ENCODE data around the gene RPL36. TPM values are rescaled to one million over a fixed set of nuclear protein-coding genes. Genes with fewer than 3 reads are reported as not detected.
"Not testable (repeated sequence)": the region's sequence is repeated elsewhere in the genome, so short reads cannot be mapped to it uniquely, and the experiment has no call there.

The RPL36 gene
- total RNA-seq, 1 donor from 2014 or later = 564 TPM

DNA sequence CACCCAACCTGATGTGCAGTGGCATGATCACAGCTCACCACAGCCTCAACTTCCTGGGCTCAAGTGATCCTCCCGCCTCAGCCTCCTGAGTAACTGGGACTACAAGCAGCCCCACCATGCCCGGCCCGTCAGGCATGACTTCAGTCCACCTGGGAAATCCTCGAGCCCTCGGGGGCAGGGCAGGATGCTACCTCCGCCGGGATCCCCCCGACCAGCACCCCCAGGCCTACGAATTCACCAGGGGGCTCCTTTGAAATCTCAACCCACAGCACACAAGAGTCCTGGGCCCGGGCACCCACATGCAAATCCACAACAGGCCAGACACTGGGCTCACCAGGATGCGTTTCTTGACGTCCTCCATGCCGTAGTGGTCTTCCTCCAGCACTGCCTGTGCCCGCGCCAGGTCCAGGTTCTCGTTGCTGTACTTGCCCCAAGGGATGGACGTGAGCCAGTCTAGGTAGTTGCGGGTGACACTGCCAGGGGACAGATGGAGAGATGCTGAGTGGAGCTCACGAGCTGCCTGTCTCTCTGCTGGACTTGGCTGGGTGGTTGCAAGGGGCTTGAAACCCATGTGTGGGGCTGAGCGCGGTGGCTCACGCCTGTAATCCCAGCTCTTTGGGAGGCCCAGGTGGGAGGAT, 10.5 kb downstream of the RPL36 start:
- ATAC-seq (no peak), DNase-seq (no peak)
- H3K27ac ChIP-seq = no peak overlapping the region
- peaks cover 74% of the 10 kb centered on the region for H3K36me3 ChIP-seq
- no peaks in the 10 kb centered on the region for H3K27me3 ChIP-seq
- intact Hi-C loops (cut with DNase I) = no loop called here
- TF ChIP-seq, protein P1, sequence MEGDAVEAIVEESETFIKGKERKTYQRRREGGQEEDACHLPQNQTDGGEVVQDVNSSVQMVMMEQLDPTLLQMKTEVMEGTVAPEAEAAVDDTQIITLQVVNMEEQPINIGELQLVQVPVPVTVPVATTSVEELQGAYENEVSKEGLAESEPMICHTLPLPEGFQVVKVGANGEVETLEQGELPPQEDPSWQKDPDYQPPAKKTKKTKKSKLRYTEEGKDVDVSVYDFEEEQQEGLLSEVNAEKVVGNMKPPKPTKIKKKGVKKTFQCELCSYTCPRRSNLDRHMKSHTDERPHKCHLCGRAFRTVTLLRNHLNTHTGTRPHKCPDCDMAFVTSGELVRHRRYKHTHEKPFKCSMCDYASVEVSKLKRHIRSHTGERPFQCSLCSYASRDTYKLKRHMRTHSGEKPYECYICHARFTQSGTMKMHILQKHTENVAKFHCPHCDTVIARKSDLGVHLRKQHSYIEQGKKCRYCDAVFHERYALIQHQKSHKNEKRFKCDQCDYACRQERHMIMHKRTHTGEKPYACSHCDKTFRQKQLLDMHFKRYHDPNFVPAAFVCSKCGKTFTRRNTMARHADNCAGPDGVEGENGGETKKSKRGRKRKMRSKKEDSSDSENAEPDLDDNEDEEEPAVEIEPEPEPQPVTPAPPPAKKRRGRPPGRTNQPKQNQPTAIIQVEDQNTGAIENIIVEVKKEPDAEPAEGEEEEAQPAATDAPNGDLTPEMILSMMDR (IDR thresholded peaks at IDR 0.05) = no peak
- H3K4me1 ChIP-seq = no peaks in the 10 kb centered on the region
- no peak overlapping the region for H3K4me3 ChIP-seq
- no peaks in the 10 kb centered on the region for H3K9me3 ChIP-seq

- H3K4me1 ChIP-seq; intact Hi-C loops (cut with DNase I); ATAC-seq; H3K27ac ChIP-seq; H3K27me3 ChIP-seq; H3K4me3 ChIP-seq; H3K9me3 ChIP-seq; DNase-seq: not testable (repeated sequence)
- peaks cover 74% of the 10 kb centered on the region for H3K36me3 ChIP-seq
Observed at GRCh38 chr19:5702053-5702410, 11.9 kb downstream of the RPL36 start.

DNA sequence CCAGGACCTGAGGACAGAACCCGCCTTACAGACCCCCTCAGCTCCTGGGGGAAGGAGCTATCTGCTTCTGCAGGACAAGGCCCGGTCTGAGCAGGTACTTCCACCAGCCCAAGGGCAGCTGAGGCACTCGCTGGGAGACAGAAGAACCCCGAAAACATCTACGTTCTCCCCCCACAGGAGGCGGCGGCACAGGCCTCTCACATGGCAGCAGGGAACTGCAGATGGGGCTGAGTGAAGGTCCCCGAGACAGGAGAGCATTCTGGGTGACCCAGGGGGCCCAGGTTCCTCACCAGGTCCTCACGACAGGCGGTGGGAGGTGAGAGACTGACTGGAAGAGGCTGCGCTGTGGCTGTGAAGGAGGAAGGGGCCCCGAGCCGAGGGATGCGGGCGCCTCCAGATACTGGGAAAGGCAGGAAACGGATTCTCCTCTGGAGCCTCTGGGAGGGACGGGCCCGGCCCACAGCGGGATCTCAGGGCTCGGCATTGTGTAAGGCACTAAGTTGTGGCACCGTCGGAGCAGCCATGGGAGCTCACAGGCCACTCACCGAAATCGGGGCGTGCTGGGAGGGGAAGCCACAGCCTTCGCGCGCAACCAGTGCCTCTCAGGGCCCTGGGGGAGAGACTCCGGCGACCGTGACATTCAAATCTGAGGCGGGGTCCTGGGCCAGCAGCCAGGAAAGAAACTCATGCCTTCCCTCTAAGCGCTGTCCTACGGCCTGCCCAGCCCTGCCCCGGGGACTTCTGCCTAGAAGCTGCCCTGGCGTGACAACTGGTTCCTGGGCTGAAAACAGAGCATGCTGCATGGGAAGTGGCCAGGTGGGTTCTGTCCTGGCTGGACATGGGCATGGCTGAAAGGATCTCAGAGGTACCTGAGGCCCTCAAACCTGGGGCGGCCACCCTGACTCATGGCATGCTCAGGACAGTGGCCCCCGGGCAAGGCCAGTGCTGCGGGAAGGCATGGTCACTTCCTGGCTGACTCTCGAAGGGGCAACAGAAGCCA, 14.0 kb downstream of the RPL36 start:
- H3K36me3 ChIP-seq = peaks cover 76% of the 10 kb centered on the region
- intact Hi-C loops (cut with DNase I) = no loop called here

GRCh38 chr19:5705552-5705951, 15.5 kb downstream of the RPL36 start:
- no peak for DNase-seq

More for the DNA sequence above, 14.0 kb downstream of the RPL36 start:
- no peak for DNase-seq
- Histone ChIP-seq H3K27ac (no peak overlapping the region), H3K4me1 (no peaks in the 10 kb centered on the region), H3K27me3 (no peaks in the 10 kb centered on the region), H3K4me3 (no peak overlapping the region), H3K9me3 (no peaks in the 10 kb centered on the region)
- no peak for ATAC-seq
- TF ChIP-seq, protein P1 (IDR thresholded peaks at IDR 0.05) = no peak

GRCh38 chr19:5706876-5707573, 16.9 kb downstream of the RPL36 start:
- peaks cover 79% of the 10 kb centered on the region for H3K36me3 ChIP-seq
- ATAC-seq = no peak
- H3K4me3 ChIP-seq = no peak overlapping the region
- DNase-seq = no peak
- intact Hi-C loops (cut with DNase I) = no loop called here
- no peak overlapping the region for H3K27ac ChIP-seq
- no peaks in the 10 kb centered on the region for H3K4me1 ChIP-seq
- H3K27me3 ChIP-seq = no peaks in the 10 kb centered on the region
- no peaks in the 10 kb centered on the region for H3K9me3 ChIP-seq
- TF ChIP-seq, protein P1 (IDR thresholded peaks at IDR 0.05) = no peak

More at GRCh38 chr19:5705552-5705951, 15.5 kb downstream of the RPL36 start:
- intact Hi-C loops (cut with DNase I) = no loop called here
- H3K36me3 ChIP-seq = peaks cover 71% of the 10 kb centered on the region
- H3K4me3 ChIP-seq = no peak overlapping the region
- no peaks in the 10 kb centered on the region for H3K27me3 ChIP-seq
- no peaks in the 10 kb centered on the region for H3K4me1 ChIP-seq
- no peak for ATAC-seq
- no peaks in the 10 kb centered on the region for H3K9me3 ChIP-seq
- no peak overlapping the region for H3K27ac ChIP-seq
- TF ChIP-seq, protein P1 (IDR thresholded peaks at IDR 0.05) = no peak

Data from upper lobe of right lung (tissue), 1 donor.